Keratinocyte (primary cell): ENCODE measurements around the gene HYAL3. TPM values are rescaled to one million over a fixed set of nuclear protein-coding genes. Genes with fewer than 3 reads are reported as not detected.

Source experiments
- DNase-seq: peaks from one replicate; pipeline ENCODE4 v3.0.0-alpha.2; 2011; ENCODE audit warnings: low read depth, missing footprints, low spot score
- FAIRE-seq: peaks from 2 replicates; lab custom pipeline; 2011; peaks lifted over from hg19 to GRCh38; lab: Jason Lieb, UNC
- H2AFZ ChIP-seq: 2 replicates; pipeline ENCODE4 v1.6.0; 2012; ENCODE audit warnings: low read length, control low read depth, inconsistent platforms; ENCODE audit not compliant: control insufficient read depth
- H3K27ac ChIP-seq: 2 replicates; pipeline ENCODE4 v1.5.1; 2011; ENCODE audit warnings: low read length; ENCODE audit not compliant: control insufficient read depth, insufficient read depth
- H3K27me3 ChIP-seq: 3 replicates; pipeline ENCODE4 v1.6.0; 2011; ENCODE audit warnings: low read length; ENCODE audit not compliant: control insufficient read depth, insufficient read depth; ENCODE audit errors: extremely low read depth
- H3K36me3 ChIP-seq, 2 experiments: 2 replicates in 1 of 2; 3 replicates in 1 of 2; pipeline ENCODE4 v1.5.1; 2011; ENCODE audit warnings: low read length in 2 of 2, mild to moderate bottlenecking in 1 of 2; ENCODE audit not compliant: control insufficient read depth in 2 of 2, insufficient read depth in 2 of 2; ENCODE audit errors: extremely low read depth in 1 of 2
- H3K4me1 ChIP-seq: 3 replicates; pipeline ENCODE4 v1.5.1; 2011; ENCODE audit warnings: low read length; ENCODE audit not compliant: control insufficient read depth, insufficient read depth; ENCODE audit errors: extremely low read depth
- H3K4me2 ChIP-seq: 3 replicates; pipeline ENCODE4 v1.6.0; 2011; ENCODE audit warnings: low read depth, low read length; ENCODE audit not compliant: control insufficient read depth, insufficient read depth; ENCODE audit errors: extremely low read depth
- H3K4me3 ChIP-seq, 3 experiments: fragments of 200-600 bp in 1 of 3; sonication (generic) in 1 of 3; 2 replicates in 2 of 3; 3 replicates in 1 of 3; pipeline ENCODE4 v1.5.1; 2011 to 2016; ENCODE audit warnings: low read length in 3 of 3, mild to moderate bottlenecking in 3 of 3, control low read depth in 2 of 3, inconsistent platforms in 1 of 3, low read depth in 1 of 3, mixed read lengths in 1 of 3, mixed run types in 1 of 3, moderate library complexity in 1 of 3; ENCODE audit not compliant: control insufficient read depth in 2 of 3, insufficient read depth in 2 of 3; ENCODE audit errors: extremely low read depth in 1 of 3
- H3K79me2 ChIP-seq: 2 replicates; pipeline ENCODE4 v1.6.0; 2012; ENCODE audit warnings: low read length; ENCODE audit not compliant: control insufficient read depth, insufficient read depth
- H3K9ac ChIP-seq: 3 replicates; pipeline ENCODE4 v1.6.0; 2011; ENCODE audit warnings: low read length; ENCODE audit not compliant: control insufficient read depth, insufficient read depth; ENCODE audit errors: extremely low read depth
- H3K9me1 ChIP-seq: 3 replicates; pipeline ENCODE4 v1.6.0; 2011; ENCODE audit warnings: low read length; ENCODE audit not compliant: control insufficient read depth, insufficient read depth; ENCODE audit errors: extremely low read depth
- H3K9me3 ChIP-seq: 2 replicates; pipeline ENCODE4 v1.5.1; 2012; ENCODE audit warnings: low read depth, low read length; ENCODE audit not compliant: control insufficient read depth
- H4K20me1 ChIP-seq: 3 replicates; pipeline ENCODE4 v1.6.0; 2011; ENCODE audit warnings: low read length; ENCODE audit not compliant: control insufficient read depth, insufficient read depth; ENCODE audit errors: extremely low read depth
- EZH2 ChIP-seq: IDR thresholded peaks from one replicate; pipeline ENCODE4 v1.6.1; 2012; ENCODE audit warnings: inconsistent platforms, mild to moderate bottlenecking, low read length, moderate library complexity
- dilution Hi-C: fragments of 300-500 bp; cut with MboI; formaldehyde crosslinking; loops from one replicate; pipeline ENCODE4 v1.7.0; 2020; ENCODE audit warnings: low sequenced_read_pairs; ENCODE audit not compliant: extremely low pct_ligation_motif_present
- polyA plus RNA-seq, 5 experiments: library from polyadenylated mRNA; depleted of rRNA in 3 of 5; stranded (reverse) in 3 of 5; stranded (forward) in 1 of 5; unstranded in 1 of 5; fragments of >200 nt; gene quantifications; 1 replicate in 1 of 5; 2 replicates in 3 of 5; 3 replicates in 1 of 5; pipeline versions ENCODE4 v1.2.1 to v1.2.3, GENCODE V29; 2011 to 2012; ENCODE audit warnings: missing spikeins in 2 of 5, low read depth in 1 of 5, low replicate concordance in 1 of 5
- TF ChIP-seq, protein P1 (sequence below), 3 experiments: IDR thresholded peaks in 1 of 3; conservative IDR thresholded peaks in 1 of 3; optimal IDR thresholded peaks in 1 of 3; 2 replicates in 2 of 3; 3 replicates in 1 of 3; pipeline versions ENCODE3 to v1.5.1; 2011; ENCODE audit warnings: low read length in 3 of 3, mild to moderate bottlenecking in 3 of 3, moderate library complexity in 2 of 3, control low read depth in 1 of 3, inconsistent platforms in 1 of 3; ENCODE audit not compliant: insufficient read depth in 2 of 3; ENCODE audit errors: extremely low read depth in 1 of 3

Gene HYAL3
- polyA plus RNA-seq, 1 donor (not counting 4 experiments of a cell fraction or from before 2014, with no cell fraction given), result 6.6 TPM

- Histone ChIP-seq H3K9ac (no peak overlapping the region), H3K27ac (no peak overlapping the region), H3K36me3 (peaks cover 14 to 15% of the 10 kb centered on the region in 2 experiments), H3K79me2 (no peaks in the 10 kb centered on the region), H3K4me3 (no peak overlapping the region), H3K9me1 (peaks cover 2% of the 10 kb centered on the region), H2AFZ (no peak overlapping the region), H3K27me3 (no peaks in the 10 kb centered on the region), H3K4me2 (no peak overlapping the region), H3K9me3 (no peaks in the 10 kb centered on the region), H3K4me1 (peaks cover 23% of the 10 kb centered on the region), H4K20me1 (no peaks in the 10 kb centered on the region)
- no peak for TF ChIP-seq EZH2
- TF ChIP-seq, protein P1, sequence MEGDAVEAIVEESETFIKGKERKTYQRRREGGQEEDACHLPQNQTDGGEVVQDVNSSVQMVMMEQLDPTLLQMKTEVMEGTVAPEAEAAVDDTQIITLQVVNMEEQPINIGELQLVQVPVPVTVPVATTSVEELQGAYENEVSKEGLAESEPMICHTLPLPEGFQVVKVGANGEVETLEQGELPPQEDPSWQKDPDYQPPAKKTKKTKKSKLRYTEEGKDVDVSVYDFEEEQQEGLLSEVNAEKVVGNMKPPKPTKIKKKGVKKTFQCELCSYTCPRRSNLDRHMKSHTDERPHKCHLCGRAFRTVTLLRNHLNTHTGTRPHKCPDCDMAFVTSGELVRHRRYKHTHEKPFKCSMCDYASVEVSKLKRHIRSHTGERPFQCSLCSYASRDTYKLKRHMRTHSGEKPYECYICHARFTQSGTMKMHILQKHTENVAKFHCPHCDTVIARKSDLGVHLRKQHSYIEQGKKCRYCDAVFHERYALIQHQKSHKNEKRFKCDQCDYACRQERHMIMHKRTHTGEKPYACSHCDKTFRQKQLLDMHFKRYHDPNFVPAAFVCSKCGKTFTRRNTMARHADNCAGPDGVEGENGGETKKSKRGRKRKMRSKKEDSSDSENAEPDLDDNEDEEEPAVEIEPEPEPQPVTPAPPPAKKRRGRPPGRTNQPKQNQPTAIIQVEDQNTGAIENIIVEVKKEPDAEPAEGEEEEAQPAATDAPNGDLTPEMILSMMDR (optimal IDR thresholded peaks at IDR 0.05 in 1 of 3, IDR thresholded peaks at IDR 0.05 in 1 of 3, conservative IDR thresholded peaks at IDR 0.05 in 1 of 3; ENCODE audit: extremely low read depth in 1 of 3, insufficient read depth in 2 of 3, low read length in 3 of 3), result no peak
- DNase-seq, result no peak
- dilution Hi-C loops, result no loop called here
- FAIRE-seq, result no peak
Observed at GRCh38 chr3:50261505-50261904, 37.7 kb downstream of the HYAL3 start.

GRCh38 chr3:50260942-50261441 is 38.2 kb downstream of the HYAL3 start:
- H3K36me3 ChIP-seq, result peaks cover 19 to 20% of the 10 kb centered on the region in 2 experiments
- H3K27me3 ChIP-seq, result no peaks in the 10 kb centered on the region
- dilution Hi-C loops, result no loop called here
- H3K9me1 ChIP-seq, result peaks cover 2% of the 10 kb centered on the region
- H3K27ac ChIP-seq, result no peak overlapping the region
- no peaks in the 10 kb centered on the region for H3K9me3 ChIP-seq
- H4K20me1 ChIP-seq, result no peaks in the 10 kb centered on the region
- FAIRE-seq, result no peak
- no peak overlapping the region for H3K4me3 ChIP-seq
- H2AFZ ChIP-seq, result no peak overlapping the region
- peaks cover 23% of the 10 kb centered on the region for H3K4me1 ChIP-seq
- TF ChIP-seq EZH2, result no peak
- TF ChIP-seq, protein P1 (optimal IDR thresholded peaks at IDR 0.05 in 1 of 3, IDR thresholded peaks at IDR 0.05 in 1 of 3, conservative IDR thresholded peaks at IDR 0.05 in 1 of 3; ENCODE audit: extremely low read depth in 1 of 3, insufficient read depth in 2 of 3, low read length in 3 of 3), result no peak
- no peak for DNase-seq
- no peak overlapping the region for H3K9ac ChIP-seq
- H3K4me2 ChIP-seq, result peak overlapping the region; percentile 71
- H3K79me2 ChIP-seq, result no peaks in the 10 kb centered on the region
